NT2/D1 (cell line): Measurements from ENCODE around the gene PLCXD1.
"Not testable (repeated sequence)": the region's sequence is repeated elsewhere in the genome, so short reads cannot be mapped to it uniquely, and the experiment has no call there.

Experiments
- DNase-seq: peaks from one replicate; pipeline ENCODE4 v3.0.0-alpha.2; 2011; ENCODE audit warnings: low read depth, low spot score
- H3K27me3 ChIP-seq: 2 replicates; pipeline ENCODE4 v1.6.0; 2011; ENCODE audit warnings: mild to moderate bottlenecking; ENCODE audit not compliant: insufficient read length, insufficient read depth
- H3K36me3 ChIP-seq: 2 replicates; pipeline ENCODE4 v1.6.1; 2011; ENCODE audit warnings: mild to moderate bottlenecking, low read length, mixed read lengths; ENCODE audit not compliant: insufficient read depth, insufficient read length
- H3K4me1 ChIP-seq: 2 replicates; pipeline ENCODE4 v1.5.1; 2011; ENCODE audit not compliant: insufficient read depth, insufficient read length
- H3K4me3 ChIP-seq: 2 replicates; pipeline ENCODE4 v1.5.1; 2011; ENCODE audit warnings: low read depth; ENCODE audit not compliant: insufficient read length
- H3K9ac ChIP-seq: 2 replicates; pipeline ENCODE4 v1.6.0; 2011; ENCODE audit warnings: low read depth; ENCODE audit not compliant: insufficient read length
- H3K9me3 ChIP-seq: 2 replicates; pipeline ENCODE4 v1.5.1; 2011; ENCODE audit warnings: mild to moderate bottlenecking, low read length; ENCODE audit not compliant: insufficient read depth
- SUZ12 ChIP-seq: IDR thresholded peaks from 2 replicates; pipeline ENCODE4 v1.6.1; 2011; ENCODE audit not compliant: insufficient read length, insufficient read depth; ENCODE audit errors: extremely low read depth
- YY1 ChIP-seq: IDR thresholded peaks from 2 replicates; pipeline ENCODE4 v1.6.1; 2011; ENCODE audit not compliant: insufficient read length, insufficient read depth
- ZNF274 ChIP-seq: IDR thresholded peaks from 2 replicates; pipeline ENCODE4 v1.6.1; 2011; ENCODE audit warnings: mild to moderate bottlenecking, low read depth, low read length

Gene PLCXD1

DNA sequence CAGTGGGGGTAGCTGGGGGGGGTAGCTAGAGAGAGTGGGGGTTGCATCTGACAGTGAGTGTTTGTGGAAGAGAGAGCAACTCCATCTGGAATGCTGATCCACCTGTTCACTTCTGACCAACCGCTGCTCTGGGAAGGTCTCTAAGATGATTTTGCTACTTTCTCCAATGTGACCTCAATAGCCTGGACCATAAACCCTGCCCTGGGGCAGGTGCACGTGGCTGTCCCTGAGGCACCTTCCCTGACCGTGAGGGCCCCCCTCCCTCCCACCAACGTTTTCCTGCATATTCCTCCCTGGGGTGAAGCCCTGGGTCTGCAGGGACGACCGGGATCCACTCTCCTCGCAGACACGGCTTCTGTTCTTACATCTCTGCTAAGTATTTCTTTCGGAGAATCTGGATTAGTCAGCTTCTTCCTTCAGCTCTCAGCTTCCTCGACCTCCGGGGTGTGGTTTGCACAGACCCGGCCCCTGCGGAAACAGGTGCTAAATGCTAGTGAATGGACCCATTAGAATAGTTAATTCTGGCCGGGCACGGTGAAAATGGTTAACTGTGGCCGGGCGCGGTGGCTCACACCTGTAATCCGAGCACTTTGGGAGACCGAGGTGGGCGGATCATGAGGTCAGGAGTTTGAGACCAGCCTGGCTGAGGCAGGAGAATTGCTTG, 21.4 kb upstream of the PLCXD1 start:
- TF ChIP-seq SUZ12 = no peak
- no peak for TF ChIP-seq ZNF274
- TF ChIP-seq YY1 = no peak
- Histone ChIP-seq H3K4me3 (no peak overlapping the region), H3K9me3 (no peaks in the 10 kb centered on the region), H3K4me1 (peaks cover 9% of the 10 kb centered on the region), H3K36me3 (no peaks in the 10 kb centered on the region), H3K9ac (no peak overlapping the region), H3K27me3 (no peaks in the 10 kb centered on the region)
- DNase-seq = no peak

DNA sequence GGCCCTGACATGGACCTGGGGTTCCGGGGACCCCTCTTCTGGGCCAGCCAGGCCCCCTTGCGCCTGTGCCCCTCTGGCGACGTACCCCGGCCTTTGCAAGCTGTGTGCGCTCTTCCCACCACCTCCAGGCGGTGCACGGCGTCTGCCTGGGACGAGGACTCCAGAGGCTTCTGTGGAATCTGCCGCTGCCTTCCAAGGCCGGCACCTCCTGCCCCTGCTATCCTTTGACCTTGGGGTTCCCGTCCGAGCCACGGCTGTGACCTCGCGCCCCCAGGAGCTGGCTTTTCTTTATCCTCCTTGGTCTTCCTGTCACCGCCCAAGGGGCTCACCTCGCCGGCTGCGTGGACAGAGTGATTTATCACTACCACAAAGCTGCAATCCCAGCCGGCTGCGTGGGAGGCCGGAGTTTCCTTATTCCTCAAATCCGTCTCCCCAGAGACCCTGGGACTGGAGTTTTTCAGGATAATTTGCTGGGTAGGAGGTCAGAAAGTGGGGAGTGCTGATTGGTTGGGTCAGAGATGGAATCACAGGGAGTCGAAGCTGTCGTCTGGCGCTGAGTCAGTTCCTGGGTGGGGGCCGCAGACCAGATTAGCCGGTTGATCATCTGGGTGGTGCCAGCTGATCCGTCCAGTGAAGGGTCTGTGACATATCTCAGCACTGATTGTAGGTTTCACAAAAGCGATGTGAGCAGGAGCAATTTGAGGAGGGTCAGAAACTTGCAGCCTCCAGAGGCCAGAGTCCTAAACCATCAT, 19.8 kb upstream of the PLCXD1 start:
- Histone ChIP-seq H3K4me3 (no peak overlapping the region), H3K9me3 (no peaks in the 10 kb centered on the region)
- DNase-seq = no peak

DNA sequence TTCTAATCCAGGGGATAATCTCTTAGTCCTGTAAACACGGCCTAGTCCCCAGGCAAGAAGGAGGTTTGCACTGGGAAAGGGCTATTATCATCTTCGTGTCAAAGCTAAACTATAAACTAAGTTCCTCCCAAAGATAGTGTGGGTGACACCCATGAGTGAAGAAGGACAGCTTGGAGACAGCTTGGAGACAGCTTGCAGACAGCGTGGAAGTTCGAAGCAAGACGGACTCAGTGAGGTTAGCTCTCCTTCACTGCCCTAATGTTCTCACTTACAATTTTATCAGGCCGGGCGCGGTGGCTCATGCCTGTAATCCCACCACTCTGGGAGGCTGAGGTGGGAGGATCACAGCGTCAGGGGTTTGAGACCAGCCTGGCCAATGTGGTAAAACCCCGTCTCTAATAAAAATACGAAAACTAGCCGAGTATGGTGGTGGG, 19.2 kb upstream of the PLCXD1 start:
- H3K27me3 ChIP-seq = no peaks in the 10 kb centered on the region
- H3K4me3 ChIP-seq = no peak overlapping the region
- no peak for DNase-seq
- TF ChIP-seq ZNF274 (no peak), YY1 (no peak), SUZ12 (no peak)
- H3K4me1 ChIP-seq = peaks cover 9% of the 10 kb centered on the region
- no peak overlapping the region for H3K9ac ChIP-seq
- no peaks in the 10 kb centered on the region for H3K9me3 ChIP-seq
- no peaks in the 10 kb centered on the region for H3K36me3 ChIP-seq

More for the DNA sequence above, 19.8 kb upstream of the PLCXD1 start:
- H3K9ac ChIP-seq = peak overlapping the region; percentile 67
- H3K36me3 ChIP-seq = no peaks in the 10 kb centered on the region
- H3K27me3 ChIP-seq = no peaks in the 10 kb centered on the region
- TF ChIP-seq YY1 (no peak), ZNF274 (no peak), SUZ12 (no peak)
- peaks cover 9% of the 10 kb centered on the region for H3K4me1 ChIP-seq

DNA sequence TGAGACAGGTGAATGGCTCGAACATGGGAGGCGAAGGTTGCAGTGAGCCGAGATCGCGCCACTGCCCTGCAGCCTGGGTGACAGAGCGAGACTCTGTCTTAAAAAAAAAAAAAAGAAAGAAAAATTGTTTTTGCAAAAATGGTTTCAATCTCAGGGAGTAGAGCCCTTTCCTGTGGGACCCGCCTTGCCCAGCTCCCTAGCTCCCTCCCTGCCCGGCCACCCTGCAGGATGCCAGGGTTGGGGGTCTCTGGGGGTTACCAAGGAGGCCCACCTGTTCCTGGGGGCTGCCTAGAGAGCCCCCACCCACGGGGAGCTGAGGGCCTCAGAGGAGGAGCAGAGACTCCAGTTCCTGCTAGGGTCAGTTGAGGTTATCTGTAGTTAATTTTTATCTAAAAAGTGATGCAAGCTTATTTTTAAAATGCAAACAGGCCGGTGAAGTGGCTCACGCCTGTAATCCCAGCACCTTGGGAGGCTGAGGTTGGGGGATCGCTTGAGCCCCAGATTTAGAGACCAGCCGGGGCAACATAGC, 18.7 kb upstream of the PLCXD1 start:
- peaks cover 9% of the 10 kb centered on the region for H3K4me1 ChIP-seq
- no peak overlapping the region for H3K4me3 ChIP-seq
- no peak for DNase-seq
- no peak overlapping the region for H3K9ac ChIP-seq
- no peak for TF ChIP-seq YY1
- no peak for TF ChIP-seq ZNF274
- no peak for TF ChIP-seq SUZ12
- H3K27me3 ChIP-seq = no peaks in the 10 kb centered on the region
- H3K36me3 ChIP-seq = no peaks in the 10 kb centered on the region
- no peaks in the 10 kb centered on the region for H3K9me3 ChIP-seq

DNA sequence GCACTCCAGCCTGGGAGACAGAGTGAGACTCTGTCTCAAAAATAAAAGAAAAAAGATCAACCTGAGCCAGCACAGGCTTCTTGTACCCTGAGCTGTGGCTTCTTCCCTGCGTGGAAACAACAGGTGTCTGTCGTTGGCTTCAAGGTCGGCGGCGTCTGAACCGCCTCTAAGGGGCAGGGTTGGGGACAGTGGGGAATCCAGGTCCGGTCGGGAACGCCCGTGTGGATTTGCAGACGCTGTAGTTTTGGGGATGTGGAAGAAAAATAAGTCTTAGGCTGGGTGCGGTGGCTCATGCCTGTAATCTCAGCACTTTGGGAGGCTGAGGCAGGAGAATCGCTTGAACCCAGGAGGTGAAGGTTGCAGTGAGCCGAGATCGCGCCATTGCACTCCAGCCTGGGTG, 17.2 kb upstream of the PLCXD1 start:
- not testable (repeated sequence) for H3K4me3 ChIP-seq, DNase-seq, H3K27me3 ChIP-seq, H3K9me3 ChIP-seq, H3K36me3 ChIP-seq, H3K9ac ChIP-seq, H3K4me1 ChIP-seq

DNA sequence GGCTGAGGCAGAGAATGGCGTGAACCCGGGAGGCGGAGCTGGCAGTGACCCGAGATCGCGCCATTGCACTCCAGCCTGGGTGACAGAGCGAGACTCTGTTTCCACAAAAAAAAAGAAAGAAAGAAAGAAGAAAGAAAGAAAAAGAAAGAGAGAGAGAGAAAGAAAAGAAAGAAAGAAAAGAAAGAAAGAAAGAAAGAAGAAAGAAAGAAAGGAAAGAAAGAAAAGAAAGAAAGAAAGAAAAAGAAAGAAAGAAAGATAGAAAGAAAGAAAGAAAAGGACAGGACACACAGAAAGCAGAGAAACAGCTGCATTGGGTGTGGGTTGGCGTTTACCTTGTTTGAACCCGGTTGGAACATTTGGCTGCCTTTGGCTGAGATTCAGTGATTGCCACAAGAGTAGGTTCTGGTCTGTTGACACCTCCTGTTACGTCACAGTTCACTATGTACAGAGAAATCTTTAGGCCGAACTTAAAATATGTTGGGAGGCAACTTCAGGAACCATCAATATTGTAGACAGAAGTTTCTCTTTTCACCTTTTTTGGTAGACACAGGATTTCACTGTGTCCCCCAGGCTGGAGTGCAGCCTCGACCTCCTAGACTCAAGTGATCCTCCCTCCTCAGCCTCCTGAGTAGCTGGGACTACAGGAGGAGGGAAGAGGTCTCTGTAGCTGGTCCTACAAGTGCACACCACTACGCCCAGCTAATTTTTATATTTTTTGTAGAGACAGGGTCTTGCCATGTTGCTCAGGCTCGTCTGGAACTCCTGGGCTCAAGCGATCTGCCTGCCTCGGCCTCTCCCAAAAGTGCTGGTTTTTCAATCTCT, 16.3 kb upstream of the PLCXD1 start:
- Histone ChIP-seq H3K4me3 (no peak overlapping the region), H3K4me1 (peaks cover 6% of the 10 kb centered on the region), H3K27me3 (no peaks in the 10 kb centered on the region), H3K9me3 (no peaks in the 10 kb centered on the region), H3K36me3 (no peaks in the 10 kb centered on the region), H3K9ac (no peak overlapping the region)
- DNase-seq = no peak
- TF ChIP-seq YY1 = no peak
- TF ChIP-seq SUZ12 = no peak
- TF ChIP-seq ZNF274 = no peak

DNA sequence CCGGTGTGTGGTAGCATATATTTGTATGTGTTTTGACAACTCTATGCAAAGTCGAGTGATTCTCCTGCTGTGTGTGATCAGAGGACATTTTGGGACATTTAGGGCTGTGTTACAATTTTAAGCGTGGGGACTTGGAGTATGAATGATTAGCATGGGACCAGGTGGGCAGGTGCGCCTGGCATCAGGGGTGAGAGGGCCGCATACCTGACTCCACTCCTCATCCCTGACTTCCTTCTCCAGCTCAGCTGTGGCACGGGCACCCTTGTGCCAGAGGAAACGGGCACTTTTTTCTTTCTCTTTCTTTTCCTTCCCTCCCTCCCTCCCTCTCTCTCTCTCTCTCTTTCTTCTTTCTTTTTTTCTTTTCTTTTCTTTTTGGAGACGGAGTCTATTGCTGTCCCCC, 15.7 kb upstream of the PLCXD1 start:
- H3K9me3 ChIP-seq = no peaks in the 10 kb centered on the region
- H3K36me3 ChIP-seq = no peaks in the 10 kb centered on the region
- no peak overlapping the region for H3K4me3 ChIP-seq
- no peak overlapping the region for H3K9ac ChIP-seq
- H3K4me1 ChIP-seq = peaks cover 6% of the 10 kb centered on the region
- DNase-seq = no peak
- no peak for TF ChIP-seq SUZ12
- TF ChIP-seq YY1 = no peak
- TF ChIP-seq ZNF274 = no peak
- H3K27me3 ChIP-seq = no peaks in the 10 kb centered on the region
